ENCODE data around the gene A2M. TPM values are rescaled to one million over a fixed set of nuclear protein-coding genes. Genes with fewer than 3 reads are reported as not detected.

A2M gene
- total and polyA plus RNA-seq, 9 of the 15 experiments (the other 6 are each of a cell fraction or from before 2014, with no cell fraction given), result 0.08 to 2.3 TPM; not detected in 7

GRCh38 chr12:9122091-9122609, 6.4 kb upstream of the A2M start:
- H3K36me3 ChIP-seq (ENCODE audit: control insufficient read depth, insufficient read depth, low read length), result no peaks in the 10 kb centered on the region
- 3% methylated on average over 3 of the region's 3 CpGs for WGBS (ENCODE audit: insufficient coverage, low coverage, missing lambda C conversion rate)
- no peaks in the 10 kb centered on the region for H4K20me1 ChIP-seq (replicated peaks; ENCODE audit: control insufficient read depth, insufficient read depth, low read length)
- H3K9ac ChIP-seq (ENCODE audit: insufficient read depth in 1 of 2, low read depth in 2 of 2, low read length in 2 of 2), result no peak overlapping the region
- H3K79me2 ChIP-seq (ENCODE audit: control insufficient read depth, insufficient read depth, low read length), result no peaks in the 10 kb centered on the region
- FAIRE-seq (no peak), ATAC-seq (no peak), DNase-seq (ENCODE audit: extremely low read depth in 1 of 4, low spot score in 3 of 4) (no peak)
- H3K4me3 ChIP-seq, result no peak overlapping the region
- no peak overlapping the region for H2AFZ ChIP-seq (ENCODE audit: low read depth, low read length)
- no TSS peak for BruUV-seq (replicated peaks)
- ChIA-PET POLR2A (no interaction called here), CTCF (ENCODE audit: low intra/inter-chr PET ratio) (no interaction called here)
- H3K4me2 ChIP-seq (ENCODE audit: insufficient read depth, low read length), result no peak overlapping the region
- in situ Hi-C loops (cut with MboI) (no loop called here), intact Hi-C loops (cut with micrococcal nuclease) (no loop called here)
- H3K9me1 ChIP-seq (ENCODE audit: control insufficient read depth, insufficient read depth, low read length), result no peaks in the 10 kb centered on the region
- H3K9me3 ChIP-seq (replicated peaks; ENCODE audit: control insufficient read depth, insufficient read depth, low read depth, low read length), result no peaks in the 10 kb centered on the region
- TF ChIP-seq, protein P1, sequence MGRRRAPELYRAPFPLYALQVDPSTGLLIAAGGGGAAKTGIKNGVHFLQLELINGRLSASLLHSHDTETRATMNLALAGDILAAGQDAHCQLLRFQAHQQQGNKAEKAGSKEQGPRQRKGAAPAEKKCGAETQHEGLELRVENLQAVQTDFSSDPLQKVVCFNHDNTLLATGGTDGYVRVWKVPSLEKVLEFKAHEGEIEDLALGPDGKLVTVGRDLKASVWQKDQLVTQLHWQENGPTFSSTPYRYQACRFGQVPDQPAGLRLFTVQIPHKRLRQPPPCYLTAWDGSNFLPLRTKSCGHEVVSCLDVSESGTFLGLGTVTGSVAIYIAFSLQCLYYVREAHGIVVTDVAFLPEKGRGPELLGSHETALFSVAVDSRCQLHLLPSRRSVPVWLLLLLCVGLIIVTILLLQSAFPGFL (CRISPR knock-in tag; IDR thresholded peaks at IDR 0.05), result no peak
- TF ChIP-seq HSF4 (CRISPR knock-in tag; IDR thresholded peaks at IDR 0.05; ENCODE audit: borderline replicate concordance), result no peak
- TF ChIP-seq GTF2F1 (IDR thresholded peaks at IDR 0.05; ENCODE audit: low read depth, low read length), result no peak
- peaks cover 9 to 13% of the 10 kb centered on the region in 2 experiments; a peak in 3 of 5 replicates for H3K27me3 ChIP-seq (ENCODE audit: control insufficient read depth in 2 of 2, insufficient read depth in 2 of 2, low read length in 2 of 2)
- no peaks in the 10 kb centered on the region; a peak in 1 of 5 replicates for H3K4me1 ChIP-seq (replicated peaks in 1 of 2; ENCODE audit: control insufficient read depth in 2 of 2, insufficient read depth in 2 of 2, low read length in 2 of 2)
- H3K27ac ChIP-seq (ENCODE audit: extremely low read depth, low read depth, low read length), result no peak overlapping the region

DNA sequence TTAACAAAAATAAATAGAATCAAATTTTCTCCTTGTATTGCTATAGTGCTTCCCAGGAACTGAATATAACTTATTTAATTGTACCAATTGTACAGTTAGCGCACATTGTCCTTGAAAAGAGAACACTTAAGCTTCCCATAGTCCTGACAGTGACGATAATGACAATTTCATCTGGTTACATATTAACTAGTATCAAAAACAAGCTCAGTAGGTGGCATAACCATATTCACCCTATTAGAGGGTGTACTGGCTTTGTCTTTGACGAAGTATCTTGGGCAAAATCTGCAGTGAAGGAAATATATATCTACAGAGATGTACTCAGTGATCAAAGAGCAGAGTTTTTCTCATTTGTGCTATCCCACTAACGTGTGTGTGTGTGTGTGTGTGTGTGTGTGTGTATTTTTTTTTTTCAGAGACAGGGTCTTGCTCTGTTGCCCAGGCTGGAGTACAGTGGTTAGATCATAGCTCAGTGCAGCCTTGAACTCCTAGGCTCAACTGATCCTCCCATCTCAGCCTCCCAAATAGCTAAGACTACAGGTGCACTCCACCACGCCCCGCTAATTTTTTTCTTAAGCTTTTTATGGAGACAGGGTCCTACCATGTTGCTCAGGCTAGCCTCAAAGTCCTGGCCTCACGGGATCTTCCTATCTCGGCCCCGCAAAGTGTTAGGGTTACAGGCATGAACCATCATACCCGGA, 4.9 kb upstream of the A2M start:
- Histone ChIP-seq H3K27ac (ENCODE audit: extremely low read depth, low read depth, low read length) (no peak overlapping the region), H3K4me2 (ENCODE audit: insufficient read depth, low read length) (no peak overlapping the region), H3K79me2 (ENCODE audit: control insufficient read depth, insufficient read depth, low read length) (no peaks in the 10 kb centered on the region), H3K9ac (ENCODE audit: insufficient read depth in 1 of 2, low read depth in 2 of 2, low read length in 2 of 2) (no peak overlapping the region), H3K4me3 (no peak overlapping the region), H4K20me1 (replicated peaks; ENCODE audit: control insufficient read depth, insufficient read depth, low read length) (no peaks in the 10 kb centered on the region), H3K36me3 (ENCODE audit: control insufficient read depth, insufficient read depth, low read length) (no peaks in the 10 kb centered on the region), H3K9me1 (ENCODE audit: control insufficient read depth, insufficient read depth, low read length) (no peaks in the 10 kb centered on the region), H3K27me3 (ENCODE audit: control insufficient read depth in 2 of 2, insufficient read depth in 2 of 2, low read length in 2 of 2) (peaks cover 0 to 13% of the 10 kb centered on the region in 2 experiments; a peak in 3 of 5 replicates), H2AFZ (ENCODE audit: low read depth, low read length) (no peak overlapping the region), H3K9me3 (replicated peaks; ENCODE audit: control insufficient read depth, insufficient read depth, low read depth, low read length) (no peaks in the 10 kb centered on the region), H3K4me1 (replicated peaks in 1 of 2; ENCODE audit: control insufficient read depth in 2 of 2, insufficient read depth in 2 of 2, low read length in 2 of 2) (no peaks in the 10 kb centered on the region; a peak in 1 of 5 replicates)
- ChIA-PET POLR2A (no interaction called here), CTCF (ENCODE audit: low intra/inter-chr PET ratio) (no interaction called here)
- no peak for FAIRE-seq
- DNase-seq (ENCODE audit: extremely low read depth in 1 of 4, low spot score in 3 of 4), result no peak
- no peak for TF ChIP-seq MLX (CRISPR knock-in tag; conservative IDR thresholded peaks at IDR 0.05)
- no peak for TF ChIP-seq NCOA6 (IDR thresholded peaks at IDR 0.05)
- 0% methylated on average over 4 of the region's 10 CpGs for WGBS (ENCODE audit: insufficient coverage, low coverage, missing lambda C conversion rate)
- ATAC-seq, result no peak
- intact Hi-C loops (cut with micrococcal nuclease), result no loop called here
- in situ Hi-C loops (cut with MboI), result no loop called here
- BruUV-seq (replicated peaks), result no TSS peak

Measured in K562 (cell line).